Measurements from ENCODE around the gene SCUBE1. TPM values are rescaled to one million over a fixed set of nuclear protein-coding genes. Genes with fewer than 3 reads are reported as not detected.

SCUBE1 gene
- total RNA-seq, 3 donors from 2014 or later = 0.48 to 0.98 (median 0.88) TPM

DNA sequence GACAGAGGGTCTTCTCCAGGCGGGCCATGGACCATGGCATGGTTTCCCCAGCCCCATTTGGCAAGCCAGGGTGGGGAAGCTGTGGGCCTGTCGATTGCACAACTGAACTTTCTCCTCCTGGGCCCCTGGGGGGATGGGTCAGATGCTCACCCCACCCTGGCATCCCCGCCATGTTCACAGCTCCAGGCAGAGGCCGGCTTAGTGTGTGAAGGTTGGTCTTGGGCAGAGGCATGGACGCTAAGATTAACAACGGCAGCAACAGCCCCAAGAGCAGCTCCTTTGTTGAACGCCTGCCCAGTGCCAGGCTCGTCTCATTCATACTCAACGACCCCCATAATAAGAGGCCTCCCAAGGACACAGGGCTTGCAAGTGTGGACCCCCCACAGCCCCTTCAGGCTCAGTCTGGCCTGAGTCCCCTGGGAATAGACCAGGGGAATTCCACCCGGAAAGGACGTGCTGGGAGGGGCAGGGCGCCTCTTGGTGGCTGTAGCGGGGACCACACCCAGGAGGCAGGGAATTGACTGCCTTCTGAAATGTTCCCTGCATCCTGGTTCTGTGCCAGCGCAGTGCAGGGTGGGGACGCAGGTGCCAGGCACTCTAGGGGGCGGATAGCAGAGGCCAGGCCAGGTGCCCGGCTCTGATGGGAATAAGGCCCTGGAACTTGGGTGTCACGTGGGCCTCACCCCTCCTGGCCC is 183.5 kb downstream of the SCUBE1 start:
- Histone ChIP-seq H3K4me3 (no peak overlapping the region), H3K27ac (no peak overlapping the region), H3K9me3 (no peaks in the 10 kb centered on the region), H3K4me1 (peaks cover 0 to 9% of the 10 kb centered on the region in 2 donors), H3K36me3 (no peaks in the 10 kb centered on the region), H3K27me3 (no peaks in the 10 kb centered on the region)
- DNase-seq (ENCODE audit: low spot score in 2 of 2) = no peak
- TF ChIP-seq POLR2A (IDR thresholded peaks at IDR 0.05) (no peak), POLR2AphosphoS5 (IDR thresholded peaks at IDR 0.05) (no peak)
- TF ChIP-seq, protein P1, sequence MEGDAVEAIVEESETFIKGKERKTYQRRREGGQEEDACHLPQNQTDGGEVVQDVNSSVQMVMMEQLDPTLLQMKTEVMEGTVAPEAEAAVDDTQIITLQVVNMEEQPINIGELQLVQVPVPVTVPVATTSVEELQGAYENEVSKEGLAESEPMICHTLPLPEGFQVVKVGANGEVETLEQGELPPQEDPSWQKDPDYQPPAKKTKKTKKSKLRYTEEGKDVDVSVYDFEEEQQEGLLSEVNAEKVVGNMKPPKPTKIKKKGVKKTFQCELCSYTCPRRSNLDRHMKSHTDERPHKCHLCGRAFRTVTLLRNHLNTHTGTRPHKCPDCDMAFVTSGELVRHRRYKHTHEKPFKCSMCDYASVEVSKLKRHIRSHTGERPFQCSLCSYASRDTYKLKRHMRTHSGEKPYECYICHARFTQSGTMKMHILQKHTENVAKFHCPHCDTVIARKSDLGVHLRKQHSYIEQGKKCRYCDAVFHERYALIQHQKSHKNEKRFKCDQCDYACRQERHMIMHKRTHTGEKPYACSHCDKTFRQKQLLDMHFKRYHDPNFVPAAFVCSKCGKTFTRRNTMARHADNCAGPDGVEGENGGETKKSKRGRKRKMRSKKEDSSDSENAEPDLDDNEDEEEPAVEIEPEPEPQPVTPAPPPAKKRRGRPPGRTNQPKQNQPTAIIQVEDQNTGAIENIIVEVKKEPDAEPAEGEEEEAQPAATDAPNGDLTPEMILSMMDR (IDR thresholded peaks at IDR 0.05) = no peak
- intact Hi-C loops (cut with DNase I; ENCODE audit: low total_unique reads) = loop anchor here (10.0 kb wide), 1 partner anchor 1205 kb away; no protein-coding TSS in a partner anchor

DNA sequence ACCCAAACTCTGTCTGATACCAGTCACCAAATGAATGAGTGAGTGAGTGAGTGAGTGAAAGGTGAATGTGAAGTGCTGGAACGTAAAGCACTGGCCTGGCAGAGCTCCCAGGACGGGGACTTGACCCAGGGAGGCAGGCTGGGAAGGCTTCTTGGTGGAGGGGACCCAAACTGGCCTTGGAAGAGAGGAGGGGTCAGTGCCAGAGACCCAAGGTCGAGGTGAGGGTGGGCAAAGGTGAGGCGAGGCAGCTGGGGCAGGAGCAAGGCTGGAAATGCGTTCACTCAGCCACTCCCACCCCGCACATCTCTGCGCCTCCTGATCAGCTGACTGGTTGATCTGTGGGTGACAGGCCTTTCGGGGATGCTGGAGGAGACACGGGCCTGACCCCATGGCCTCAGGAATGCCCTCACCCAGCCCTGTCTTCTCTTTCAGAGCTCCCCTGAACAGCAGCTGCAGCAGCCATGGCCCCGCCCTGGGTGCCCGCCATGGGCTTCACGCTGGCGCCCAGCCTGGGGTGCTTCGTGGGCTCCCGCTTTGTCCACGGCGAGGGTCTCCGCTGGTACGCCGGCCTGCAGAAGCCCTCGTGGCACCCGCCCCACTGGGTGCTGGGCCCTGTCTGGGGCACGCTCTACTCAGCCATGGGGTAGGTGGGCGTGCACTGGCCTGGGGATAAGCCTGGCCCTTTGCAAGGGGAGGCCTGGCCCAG is 184.2 kb downstream of the SCUBE1 start:
- H3K36me3 ChIP-seq = no peaks in the 10 kb centered on the region
- no peaks in the 10 kb centered on the region for H3K9me3 ChIP-seq
- TF ChIP-seq POLR2A (IDR thresholded peaks at IDR 0.05) (no peak), POLR2AphosphoS5 (IDR thresholded peaks at IDR 0.05) (no peak)
- TF ChIP-seq, protein P1 (IDR thresholded peaks at IDR 0.05) = no peak
- intact Hi-C loops (cut with DNase I; ENCODE audit: low total_unique reads) = loop anchor here (10.0 kb wide), 1 partner anchor 1206 kb away; no protein-coding TSS in a partner anchor
- H3K27me3 ChIP-seq = no peaks in the 10 kb centered on the region
- no peak for DNase-seq (ENCODE audit: low spot score in 2 of 2)
- no peak overlapping the region for H3K4me3 ChIP-seq
- H3K4me1 ChIP-seq = peaks cover 0 to 6% of the 10 kb centered on the region in 2 donors
- no peak overlapping the region for H3K27ac ChIP-seq

DNA sequence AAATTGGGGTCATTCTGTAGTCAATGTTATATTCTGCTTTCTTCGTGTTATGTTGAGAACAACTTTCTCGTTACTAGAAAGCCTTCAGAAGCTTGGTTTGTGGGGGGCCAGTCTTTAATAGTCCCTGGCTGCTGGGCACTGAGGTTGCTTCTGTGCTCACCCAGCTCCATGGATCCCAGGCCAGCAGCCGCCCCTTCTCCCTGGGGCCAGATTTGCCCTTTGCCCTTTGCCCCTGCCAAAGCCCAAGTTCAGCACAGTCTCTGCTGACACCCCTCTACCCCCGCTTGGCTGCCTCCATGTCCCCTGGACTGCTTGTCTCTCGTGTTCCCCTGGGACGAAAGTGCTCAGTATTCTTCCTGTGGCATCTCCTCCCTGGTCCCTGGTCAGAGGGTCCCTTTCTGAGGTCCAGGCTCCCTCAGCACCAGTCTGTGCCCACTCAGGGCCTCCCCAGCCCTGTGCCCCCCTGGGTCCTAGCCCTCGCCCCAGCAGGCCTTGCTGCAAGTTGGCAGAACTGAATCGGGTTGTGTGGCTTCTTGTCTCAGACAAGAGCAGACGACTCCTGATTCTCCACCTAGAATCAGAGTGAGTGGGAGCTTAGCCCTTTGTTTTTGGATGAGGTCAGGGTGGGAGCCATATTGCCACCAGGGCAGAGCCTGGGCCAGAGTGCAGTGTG is 185.2 kb downstream of the SCUBE1 start:
- H3K36me3 ChIP-seq = no peaks in the 10 kb centered on the region
- no peak overlapping the region for H3K27ac ChIP-seq
- H3K4me3 ChIP-seq = no peak overlapping the region
- no peak for DNase-seq (ENCODE audit: low spot score in 2 of 2)
- no peaks in the 10 kb centered on the region for H3K27me3 ChIP-seq
- intact Hi-C loops (cut with DNase I; ENCODE audit: low total_unique reads) = loop anchor here (10.0 kb wide), 1 partner anchor 1207 kb away; no protein-coding TSS in a partner anchor
- no peaks in the 10 kb centered on the region for H3K4me1 ChIP-seq
- no peaks in the 10 kb centered on the region for H3K9me3 ChIP-seq
- TF ChIP-seq, protein P1 (IDR thresholded peaks at IDR 0.05) = no peak
- TF ChIP-seq POLR2AphosphoS5 (IDR thresholded peaks at IDR 0.05) = no peak
- TF ChIP-seq POLR2A (IDR thresholded peaks at IDR 0.05) = no peak

DNA sequence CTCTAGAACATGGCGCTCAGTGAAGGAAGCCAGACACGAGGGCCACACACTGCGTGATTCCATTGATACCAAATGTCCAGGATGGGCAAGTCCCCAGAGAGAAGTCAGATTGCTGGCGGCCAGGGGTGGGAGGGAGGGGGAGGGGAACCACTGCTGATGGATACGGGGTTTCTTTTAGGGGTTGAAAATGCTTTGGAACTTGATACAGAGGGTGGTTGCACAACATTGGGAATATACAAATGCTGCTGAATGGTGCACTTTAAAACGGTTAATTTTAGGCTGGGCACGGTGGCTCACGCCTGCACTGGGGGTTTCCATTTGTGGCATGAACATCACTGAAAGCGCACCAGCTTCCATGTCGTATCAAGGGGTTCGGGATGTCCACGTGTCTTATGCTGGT is 186.8 kb downstream of the SCUBE1 start:
- no peaks in the 10 kb centered on the region for H3K4me1 ChIP-seq
- TF ChIP-seq POLR2AphosphoS5 (IDR thresholded peaks at IDR 0.05) (no peak), POLR2A (IDR thresholded peaks at IDR 0.05) (no peak)
- TF ChIP-seq, protein P1 (IDR thresholded peaks at IDR 0.05) = no peak
- H3K9me3 ChIP-seq = no peaks in the 10 kb centered on the region

More for the DNA sequence above, 186.8 kb downstream of the SCUBE1 start:
- no peak overlapping the region for H3K27ac ChIP-seq
- H3K36me3 ChIP-seq = no peaks in the 10 kb centered on the region
- no peak overlapping the region for H3K4me3 ChIP-seq
- H3K27me3 ChIP-seq = no peaks in the 10 kb centered on the region
- intact Hi-C loops (cut with DNase I; ENCODE audit: low total_unique reads) = loop anchor here (10.0 kb wide), 1 partner anchor 1208 kb away; no protein-coding TSS in a partner anchor
- no peak for DNase-seq (ENCODE audit: low spot score in 2 of 2)
